Tibial nerve (tissue), 4 donors: ENCODE measurements around the gene FAM83F.
"Not testable (repeated sequence)": the region's sequence is repeated elsewhere in the genome, so short reads cannot be mapped to it uniquely, and the experiment has no call there.

Experiments used
- CTCF ChIP-seq, 5 experiments: fragments of 200-600 bp in 3 of 5; fragments of 450-650 bp in 2 of 5; sonication (generic) in 3 of 5; IDR thresholded peaks; one replicate each; pipeline ENCODE4 v1.5.1; 2016 to 2019; ENCODE audit warnings: antibody characterized with exemption in 5 of 5, mild to moderate bottlenecking in 3 of 5, moderate library complexity in 2 of 5
- EP300 ChIP-seq, 2 donors: sonication (generic); formaldehyde crosslinking; IDR thresholded peaks; one replicate each; pipeline ENCODE4 v1.6.1; 2017; ENCODE audit warnings: antibody characterized with exemption in 2 of 2, mild to moderate bottlenecking in 1 of 2
- POLR2A ChIP-seq, 2 donors: fragments of 450-650 bp; IDR thresholded peaks; one replicate each; pipeline ENCODE4 v1.6.1; 2017; ENCODE audit warnings: antibody characterized with exemption in 2 of 2, mild to moderate bottlenecking in 2 of 2, moderate library complexity in 2 of 2

GRCh38 chr22:40025062-40025379 is 30.3 kb downstream of the FAM83F start:
- peak in 2 of 5 experiments; percentile 8 to 30 for TF ChIP-seq CTCF (IDR thresholded peaks at IDR 0.05)
- TF ChIP-seq POLR2A, EP300 (IDR thresholded peaks at IDR 0.05): not testable (repeated sequence)
